GM18951 (cell line): ENCODE measurements around the gene TNS2.

Experiments
- POLR2A ChIP-seq: IDR thresholded peaks from 4 replicates; pipeline ENCODE4 v1.6.1; 2011; ENCODE audit warnings: mild to moderate bottlenecking; ENCODE audit not compliant: insufficient read length, insufficient read depth; ENCODE audit errors: extremely low read depth
- in situ Hi-C: fragments of 300-500 bp; cut with MboI; formaldehyde crosslinking; loops from one replicate; pipeline ENCODE4 v1.12.0; 2022; ENCODE audit warnings: low sequenced_read_pairs, mixed read lengths, inconsistent platforms; ENCODE audit not compliant: unreplicated experiment

Gene TNS2

GRCh38 chr12:53057816-53058500 lies 8.1 kb downstream of the TNS2 start:
- in situ Hi-C loops: no loop called here
- no peak for TF ChIP-seq POLR2A

DNA sequence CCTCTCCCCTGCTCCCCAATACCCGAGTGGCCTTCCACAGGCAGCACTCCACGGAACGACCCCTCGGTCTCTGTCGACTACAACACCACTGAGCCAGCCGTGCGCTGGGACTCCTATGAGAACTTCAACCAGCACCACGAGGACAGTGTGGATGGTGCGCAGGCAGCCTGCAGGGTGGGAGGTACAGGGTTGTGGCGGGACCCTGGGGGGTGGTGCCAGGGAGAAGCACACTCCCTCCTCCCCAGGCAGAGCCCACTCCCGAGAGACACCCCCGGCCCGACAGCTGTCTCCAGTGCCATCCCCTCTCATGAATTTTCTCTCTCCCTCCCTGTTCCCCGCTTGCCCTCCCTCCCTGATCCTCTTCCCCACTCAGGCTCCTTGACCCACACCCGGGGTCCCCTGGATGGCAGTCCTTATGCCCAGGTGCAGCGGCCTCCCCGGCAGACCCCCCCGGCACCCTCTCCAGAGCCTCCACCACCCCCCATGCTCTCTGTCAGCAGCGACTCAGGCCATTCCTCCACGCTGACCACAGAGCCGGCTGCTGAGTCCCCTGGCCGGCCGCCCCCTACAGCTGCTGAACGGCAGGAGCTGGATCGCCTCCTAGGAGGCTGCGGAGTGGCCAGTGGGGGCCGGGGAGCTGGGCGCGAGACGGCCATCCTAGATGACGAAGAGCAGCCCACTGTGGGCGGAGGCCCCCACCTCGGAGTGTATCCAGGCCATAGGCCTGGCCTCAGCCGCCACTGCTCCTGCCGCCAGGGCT lies 9.0 kb downstream of the TNS2 start:
- TF ChIP-seq POLR2A: no peak
- in situ Hi-C loops: no loop called here

- no peak for TF ChIP-seq POLR2A
- in situ Hi-C loops: loop anchor here (5.0 kb wide), 1 partner anchor 38 kb away; the partner anchor contains the start of gene IGFBP6
These were observed 9.7 kb downstream of the TNS2 start for GRCh38 chr12:53059434-53060063.

- TF ChIP-seq POLR2A: no peak
- in situ Hi-C loops: loop anchor here (5.0 kb wide), 1 partner anchor 37 kb away; the partner anchor contains the start of gene IGFBP6
These were observed 10.3 kb downstream of the TNS2 start for GRCh38 chr12:53060064-53060720.

DNA sequence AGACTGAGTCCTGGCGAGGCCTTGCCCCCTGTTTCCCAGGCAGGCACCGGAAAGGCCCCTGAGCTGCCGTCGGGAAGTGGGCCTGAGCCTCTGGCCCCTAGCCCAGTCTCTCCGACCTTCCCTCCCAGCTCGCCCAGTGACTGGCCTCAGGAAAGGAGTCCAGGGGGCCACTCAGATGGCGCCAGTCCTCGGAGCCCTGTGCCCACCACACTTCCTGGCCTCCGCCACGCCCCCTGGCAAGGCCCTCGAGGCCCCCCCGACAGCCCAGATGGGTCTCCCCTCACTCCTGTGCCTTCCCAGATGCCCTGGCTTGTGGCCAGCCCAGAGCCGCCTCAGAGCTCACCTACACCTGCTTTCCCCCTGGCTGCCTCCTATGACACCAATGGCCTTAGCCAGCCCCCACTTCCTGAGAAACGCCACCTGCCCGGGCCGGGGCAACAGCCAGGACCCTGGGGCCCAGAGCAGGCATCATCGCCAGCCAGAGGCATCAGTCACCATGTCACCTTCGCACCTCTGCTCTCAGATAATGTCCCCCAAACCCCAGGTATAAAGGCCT lies 10.9 kb downstream of the TNS2 start:
- in situ Hi-C loops: loop anchor here (5.0 kb wide), 1 partner anchor 37 kb away; the partner anchor contains the start of gene IGFBP6
- no peak for TF ChIP-seq POLR2A

DNA sequence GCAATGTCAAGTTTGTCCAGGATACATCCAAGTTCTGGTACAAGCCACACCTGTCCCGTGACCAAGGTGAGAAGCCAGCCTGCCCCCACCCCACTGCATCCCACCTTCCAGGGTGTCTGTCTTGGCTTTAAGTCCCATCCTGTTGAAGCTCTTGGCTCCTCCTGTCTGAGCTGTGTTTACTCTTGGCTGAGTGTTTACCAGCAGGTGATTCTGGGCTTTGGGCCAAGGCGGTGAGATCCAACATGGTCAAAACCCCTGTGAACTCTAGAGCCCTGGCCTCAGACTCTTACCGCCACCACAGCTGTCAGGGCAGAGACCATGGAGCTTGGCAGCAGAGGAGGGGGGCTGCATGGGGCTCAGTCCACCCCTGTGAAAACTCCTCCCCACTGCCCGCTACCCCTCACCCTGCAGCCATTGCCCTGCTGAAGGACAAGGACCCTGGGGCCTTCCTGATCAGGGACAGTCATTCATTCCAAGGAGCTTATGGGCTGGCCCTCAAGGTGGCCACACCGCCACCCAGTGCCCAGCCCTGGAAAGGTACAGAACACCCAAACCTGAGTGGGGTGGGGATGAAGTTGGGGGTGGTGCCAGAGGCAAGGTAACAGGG lies 11.6 kb downstream of the TNS2 start:
- in situ Hi-C loops: loop anchor here (5.0 kb wide), 1 partner anchor 36 kb away; the partner anchor contains the start of gene IGFBP6
- TF ChIP-seq POLR2A: no peak

DNA sequence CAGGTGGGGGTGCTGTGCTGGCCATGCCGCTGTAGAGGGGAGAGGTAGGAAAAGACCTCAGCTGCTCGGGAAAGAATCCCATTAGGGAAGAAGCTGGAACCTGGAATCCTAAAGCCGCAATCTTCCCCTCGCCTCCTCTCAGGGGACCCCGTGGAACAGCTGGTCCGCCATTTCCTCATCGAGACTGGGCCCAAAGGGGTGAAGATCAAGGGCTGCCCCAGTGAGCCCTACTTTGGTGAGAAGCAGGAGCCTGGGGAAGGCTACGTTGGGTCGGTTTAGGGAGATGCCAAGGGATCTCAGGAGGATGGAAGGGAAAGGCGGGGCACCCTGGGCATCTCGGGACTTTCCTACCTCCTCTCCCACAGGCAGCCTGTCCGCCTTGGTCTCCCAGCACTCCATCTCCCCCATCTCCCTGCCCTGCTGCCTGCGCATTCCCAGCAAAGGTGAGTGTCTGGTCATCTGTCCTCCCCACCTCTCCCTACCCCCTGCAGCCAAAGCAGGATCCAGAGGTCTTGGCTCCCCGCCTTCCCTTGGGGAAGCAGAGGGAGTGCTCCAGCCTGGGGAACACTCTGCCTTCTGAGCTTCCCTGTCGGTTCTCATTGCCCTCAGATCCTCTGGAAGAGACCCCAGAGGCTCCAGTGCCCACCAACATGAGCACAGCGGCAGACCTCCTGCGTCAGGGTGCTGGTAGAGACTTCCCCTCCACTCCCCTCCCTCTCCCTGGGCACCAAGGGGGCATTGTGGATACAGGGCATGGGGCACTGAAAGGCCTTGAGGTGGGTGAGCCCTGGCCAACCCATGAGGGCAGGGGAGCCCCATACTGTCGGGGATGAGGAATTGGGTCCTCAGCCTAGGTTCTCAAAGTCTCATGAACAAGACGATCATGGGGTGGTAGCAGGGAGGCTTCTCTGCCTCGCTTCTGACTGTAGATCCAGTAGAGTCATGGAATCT lies 12.4 kb downstream of the TNS2 start:
- in situ Hi-C loops: loop anchor here (5.0 kb wide), 1 partner anchor 35 kb away; the partner anchor contains the start of gene IGFBP6
- TF ChIP-seq POLR2A: no peak

- no peak for TF ChIP-seq POLR2A
- in situ Hi-C loops: loop anchor here (5.0 kb wide), 1 partner anchor 34 kb away; the partner anchor contains the start of gene IGFBP6
These were observed 13.3 kb downstream of the TNS2 start for GRCh38 chr12:53062977-53063707.

GRCh38 chr12:53063708-53064612 lies 14.1 kb downstream of the TNS2 start:
- no peak for TF ChIP-seq POLR2A
- in situ Hi-C loops: loop anchor here (5.0 kb wide), 1 partner anchor 33 kb away; the partner anchor contains the start of gene IGFBP6

DNA sequence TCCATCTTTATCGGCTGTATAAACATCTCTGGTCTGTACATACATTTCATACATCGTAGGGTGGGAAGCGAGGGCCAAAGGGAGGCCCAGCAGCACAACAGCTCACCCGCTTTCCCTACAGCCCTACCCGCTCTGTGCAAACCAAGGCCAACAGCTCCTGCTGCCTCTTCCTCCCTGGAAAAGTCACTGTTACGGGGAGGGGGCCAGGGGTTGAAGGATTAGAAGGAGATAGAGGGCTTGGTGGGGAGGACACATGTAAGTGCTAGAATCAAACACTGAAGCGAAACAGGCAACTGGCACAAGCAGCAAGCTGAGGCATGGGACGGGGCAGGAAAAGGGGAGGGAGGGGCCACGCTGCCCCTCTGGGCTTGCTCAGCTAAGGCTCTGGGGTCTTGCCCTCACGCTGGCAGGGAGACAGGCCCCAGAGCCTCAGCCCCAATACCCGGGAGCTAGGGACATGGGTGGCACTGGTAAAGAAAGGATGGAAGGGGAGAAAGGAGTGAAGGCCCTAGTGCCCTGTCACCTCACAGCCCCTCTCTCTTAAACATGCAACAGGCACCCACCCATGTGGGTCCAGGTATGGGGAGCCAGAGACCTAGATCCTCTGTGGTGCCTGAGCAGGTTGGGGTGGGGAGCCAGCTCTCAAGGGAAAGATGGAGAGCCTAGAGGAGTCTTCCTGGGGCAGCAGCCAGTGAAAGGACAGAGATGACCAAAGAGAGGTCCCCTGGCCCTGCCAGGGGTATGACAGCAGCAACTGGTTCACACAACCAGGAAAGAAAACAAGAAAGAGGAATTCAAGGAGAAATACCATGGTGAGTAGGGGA lies 15.0 kb downstream of the TNS2 start:
- in situ Hi-C loops: loop anchor here (5.0 kb wide), 1 partner anchor 32 kb away; the partner anchor contains the start of gene IGFBP6

More for the DNA sequence above, 15.0 kb downstream of the TNS2 start:
- TF ChIP-seq POLR2A: no peak
